ENCODE data around the gene TECTB. TPM values are rescaled to one million over a fixed set of nuclear protein-coding genes. Genes with fewer than 3 reads are reported as not detected.

Gene TECTB
- total RNA-seq, 4 donors from 2014 or later, result not detected

GRCh38 chr10:112288486-112288885, 5.3 kb downstream of the TECTB start:
- H3K36me3 ChIP-seq, result no peaks in the 10 kb centered on the region
- intact Hi-C loops (cut with DNase I), result no loop called here
- H3K4me1 ChIP-seq, result no peaks in the 10 kb centered on the region
- no peaks in the 10 kb centered on the region for H3K27me3 ChIP-seq
- TF ChIP-seq CTCF (IDR thresholded peaks at IDR 0.05) (no peak), POLR2A (IDR thresholded peaks at IDR 0.05) (no peak)
- H3K4me3 ChIP-seq, result no peak overlapping the region
- H3K27ac ChIP-seq, result no peak overlapping the region
- no peaks in the 10 kb centered on the region for H3K9me3 ChIP-seq
- 66 to 85% methylated on average over 3 of the region's 3 CpGs for WGBS, 2 donors
- no peak for DNase-seq

DNA sequence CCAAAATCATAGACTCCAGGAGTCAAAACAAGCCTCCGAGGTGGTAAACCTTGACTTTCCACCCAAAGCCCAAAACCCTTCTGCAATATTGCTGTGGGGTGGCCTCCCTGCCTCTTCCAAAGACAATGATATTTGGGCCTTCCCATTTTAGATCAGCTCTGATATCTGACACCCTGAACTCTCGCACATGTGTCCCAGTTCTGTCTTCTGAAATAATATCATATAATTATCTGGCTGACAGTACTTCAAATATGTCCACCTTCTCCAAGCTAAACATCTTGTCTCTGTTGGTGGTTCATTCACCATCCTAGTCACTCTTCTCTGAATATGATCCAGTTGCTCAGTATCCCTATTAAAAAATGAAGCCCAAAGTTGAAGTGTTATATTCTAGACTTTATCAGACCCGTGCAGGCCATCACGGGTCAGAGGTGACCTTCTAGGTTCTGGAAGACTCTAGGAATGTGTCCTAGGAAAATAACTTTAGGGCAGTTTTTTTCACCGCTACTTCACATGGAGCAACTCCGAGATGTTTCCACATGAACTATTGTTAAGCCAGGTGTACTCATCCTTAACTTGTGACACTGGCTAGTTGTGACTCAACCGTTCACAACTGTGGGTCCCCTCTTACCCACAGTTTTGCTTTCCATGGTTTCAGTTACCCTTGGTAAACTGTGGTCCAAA, 6.3 kb downstream of the TECTB start:
- DNase-seq, result no peak
- Histone ChIP-seq H3K27me3 (no peaks in the 10 kb centered on the region), H3K36me3 (no peaks in the 10 kb centered on the region), H3K27ac (no peak overlapping the region), H3K4me1 (no peaks in the 10 kb centered on the region), H3K4me3 (no peak overlapping the region), H3K9me3 (no peaks in the 10 kb centered on the region)
- WGBS, 2 donors, result 72 to 87% methylated on average over 7 of the region's 7 CpGs
- intact Hi-C loops (cut with DNase I), result no loop called here
- TF ChIP-seq POLR2A (IDR thresholded peaks at IDR 0.05) (no peak), CTCF (IDR thresholded peaks at IDR 0.05) (no peak)

GRCh38 chr10:112290054-112290373, 6.8 kb downstream of the TECTB start:
- Histone ChIP-seq H3K4me3 (no peak overlapping the region), H3K9me3 (no peaks in the 10 kb centered on the region), H3K36me3 (no peaks in the 10 kb centered on the region), H3K4me1 (no peaks in the 10 kb centered on the region), H3K27ac (no peak overlapping the region), H3K27me3 (no peaks in the 10 kb centered on the region)
- intact Hi-C loops (cut with DNase I), result no loop called here
- TF ChIP-seq POLR2A (IDR thresholded peaks at IDR 0.05), result no peak
- TF ChIP-seq CTCF (IDR thresholded peaks at IDR 0.05), result no peak
- DNase-seq, result no peak
- 78 to 97% methylated on average over 2 of the region's 2 CpGs for WGBS, 2 donors

DNA sequence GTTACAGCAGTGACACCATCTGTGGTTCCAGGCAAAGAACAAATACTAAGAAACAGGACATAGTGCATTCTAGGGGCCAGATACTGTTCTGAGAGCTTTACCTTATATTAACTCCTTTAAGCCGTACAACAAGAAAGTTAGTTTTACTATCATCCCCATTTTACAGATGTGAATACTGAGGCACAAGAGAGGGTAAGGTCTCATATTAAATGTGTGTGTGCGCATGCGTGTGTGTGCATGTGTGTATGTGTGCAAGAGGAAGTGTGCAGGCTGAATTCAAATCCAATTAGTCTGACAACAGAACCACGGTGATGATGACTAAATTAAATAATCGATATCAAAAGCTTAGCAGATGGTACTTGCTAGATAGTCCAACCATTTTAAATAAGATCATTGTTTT, 11.0 kb downstream of the TECTB start:
- 88 to 89% methylated on average over 5 of the region's 5 CpGs for WGBS, 2 donors

More for the DNA sequence above, 11.0 kb downstream of the TECTB start:
- H3K27me3 ChIP-seq, result no peaks in the 10 kb centered on the region
- TF ChIP-seq CTCF (IDR thresholded peaks at IDR 0.05), result no peak
- no peak for TF ChIP-seq POLR2A (IDR thresholded peaks at IDR 0.05)
- no peaks in the 10 kb centered on the region for H3K9me3 ChIP-seq
- H3K27ac ChIP-seq, result no peak overlapping the region
- no peak overlapping the region for H3K4me3 ChIP-seq
- H3K4me1 ChIP-seq, result peaks cover 0 to 13% (median 0%) of the 10 kb centered on the region in 3 donors
- no peak for DNase-seq
- no peaks in the 10 kb centered on the region for H3K36me3 ChIP-seq
- intact Hi-C loops (cut with DNase I), result no loop called here

All from esophagus squamous epithelium (tissue), 5 donors.